GM21390 (cell line): ENCODE results near the gene CDK5RAP2.
"Not testable (repeated sequence)": the region's sequence is repeated elsewhere in the genome, so short reads cannot be mapped to it uniquely, and the experiment has no call there.

Experiments used
- ATAC-seq: cut with Tn5 transposase; IDR thresholded peaks from one replicate; pipeline ENCODE4 v1.9.1; 2021; ENCODE audit not compliant: unreplicated experiment

The CDK5RAP2 gene

DNA sequence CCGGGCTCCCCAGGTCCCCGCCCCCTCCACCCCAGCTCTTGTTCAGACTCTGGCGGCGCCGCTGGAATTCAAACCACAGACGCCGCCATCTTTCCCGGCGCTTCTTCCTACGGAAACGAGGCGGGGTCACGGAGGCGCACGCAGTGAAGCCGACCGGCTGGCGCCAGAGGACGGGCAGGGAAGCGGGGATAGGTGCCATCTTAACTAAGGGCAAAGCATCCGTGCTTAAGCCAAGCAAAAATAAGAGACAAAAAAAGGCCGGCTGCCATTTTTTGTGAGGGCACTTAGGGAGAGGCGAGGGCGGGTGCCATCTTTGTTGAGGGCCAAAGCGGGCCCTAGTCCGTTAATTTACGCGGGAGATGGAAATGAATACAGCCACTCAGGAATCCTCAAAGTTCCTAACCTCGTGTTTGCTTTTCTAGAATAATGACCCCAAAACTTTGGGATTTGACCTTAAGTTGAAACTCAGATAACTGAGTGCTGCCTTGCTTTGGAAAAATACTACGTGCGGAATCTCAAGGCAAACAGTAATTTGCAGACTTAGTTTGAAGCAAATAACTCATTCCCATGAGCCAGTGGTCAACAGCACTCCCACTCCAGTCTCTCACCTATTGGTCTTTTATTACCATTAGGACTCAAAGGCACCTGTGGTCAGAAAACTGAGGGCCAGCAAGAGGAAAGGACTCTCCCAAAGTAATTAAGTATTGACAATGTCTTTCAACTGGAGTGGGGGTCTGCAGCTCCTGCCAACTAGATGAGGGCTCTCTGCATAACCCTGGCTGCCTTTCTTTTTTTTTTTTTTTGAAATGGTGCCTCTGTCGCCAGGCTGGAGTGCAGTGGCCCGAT is at the start of gene CDK5RAP2:
TSS of gene CDK5RAP2 (minus strand) at position 117 of the 846 bp plus-strand sequence. CDS start 189 bp downstream, outside the sequence.
- ATAC-seq = peak; percentile 97

- ATAC-seq = not testable (repeated sequence)
Measured at GRCh38 chr9:120628925-120629497, 49.0 kb upstream of the CDK5RAP2 start.

GRCh38 chr9:120628207-120628924 is 48.4 kb upstream of the CDK5RAP2 start:
- ATAC-seq = no peak

DNA sequence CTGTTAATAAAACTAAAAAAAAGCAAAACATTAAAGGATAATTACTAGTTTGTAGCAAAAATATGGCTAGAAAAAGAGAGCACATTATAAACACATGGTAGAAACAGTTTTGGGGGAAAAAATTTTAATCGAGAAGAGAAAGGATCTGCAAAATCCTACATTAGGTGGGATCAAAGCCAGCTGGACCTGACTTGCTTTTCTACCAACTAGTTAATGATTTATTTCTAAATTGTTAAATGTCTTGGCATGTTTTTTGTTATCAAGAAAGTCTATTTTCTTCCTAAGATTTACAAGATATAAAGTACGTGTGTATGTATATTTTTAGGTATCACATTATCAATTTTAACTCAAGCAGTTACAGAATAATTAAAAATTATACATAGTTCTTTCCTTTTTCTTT is 47.1 kb upstream of the CDK5RAP2 start:
- no peak for ATAC-seq

- ATAC-seq = no peak
Measured at GRCh38 chr9:120626512-120626911, 46.5 kb upstream of the CDK5RAP2 start.

- no peak for ATAC-seq
Measured at GRCh38 chr9:120625222-120625621, 45.3 kb upstream of the CDK5RAP2 start.

DNA sequence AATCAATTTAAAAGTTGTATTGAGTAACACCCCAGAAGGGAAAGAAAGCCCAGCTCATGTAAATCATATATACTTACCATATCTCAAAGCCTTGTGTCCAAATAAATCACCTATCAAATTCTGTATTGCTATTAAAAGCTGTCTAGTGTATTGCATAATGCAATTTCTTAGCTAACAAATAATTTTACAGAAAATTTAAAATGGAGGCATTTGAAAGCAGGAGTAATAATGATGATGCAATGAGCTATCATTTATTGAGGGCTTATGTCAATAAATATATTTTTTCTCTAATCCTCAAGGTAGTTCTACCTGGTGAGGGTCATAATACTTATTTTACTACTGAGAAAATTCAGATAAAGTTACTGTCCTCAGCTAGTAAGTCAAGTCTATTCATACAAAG is 42.8 kb upstream of the CDK5RAP2 start:
- no peak for ATAC-seq

- ATAC-seq = no peak
Measured at GRCh38 chr9:120621941-120622340, 42.0 kb upstream of the CDK5RAP2 start.

DNA sequence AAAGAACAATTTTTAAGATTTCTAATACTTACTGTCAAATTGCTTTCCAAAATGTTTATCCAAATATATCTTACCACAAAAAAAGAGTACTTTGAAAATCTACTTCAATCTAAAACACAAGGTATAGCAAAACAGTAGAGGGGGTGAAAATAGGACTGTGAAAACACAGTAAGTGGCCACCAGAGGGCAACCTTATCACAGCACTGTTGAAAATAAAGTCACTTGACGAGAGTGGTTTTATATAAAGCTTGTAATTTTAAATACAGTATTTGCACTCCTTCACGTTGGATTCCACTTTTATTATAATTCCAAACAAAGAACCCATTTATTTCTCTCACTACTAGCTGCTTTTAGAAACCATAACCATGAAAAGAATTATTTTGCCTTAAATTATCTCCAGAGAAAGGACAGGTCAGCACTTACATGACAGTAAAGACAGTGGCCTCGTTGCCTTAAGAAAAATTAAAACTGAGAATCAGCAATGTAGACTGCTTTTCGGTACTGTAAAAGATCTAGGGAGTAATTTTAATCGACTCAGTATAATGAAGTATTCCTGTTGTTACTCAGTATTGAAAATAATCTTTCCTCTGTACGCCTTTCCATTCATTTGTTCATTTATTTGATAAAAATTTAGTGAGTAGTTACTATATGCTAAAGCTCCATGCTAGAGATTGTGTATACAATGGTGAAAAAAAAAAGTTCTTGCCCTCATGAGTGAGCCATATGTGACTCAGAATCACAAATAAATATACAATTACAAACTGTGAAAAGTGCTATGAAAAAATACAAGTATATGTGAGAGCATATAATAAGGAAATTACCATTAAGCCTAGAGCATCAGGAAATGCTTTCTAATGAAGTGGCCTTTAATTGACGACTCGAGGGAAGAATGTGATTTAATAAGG is 40.0 kb upstream of the CDK5RAP2 start:
- peak; percentile 71 for ATAC-seq

DNA sequence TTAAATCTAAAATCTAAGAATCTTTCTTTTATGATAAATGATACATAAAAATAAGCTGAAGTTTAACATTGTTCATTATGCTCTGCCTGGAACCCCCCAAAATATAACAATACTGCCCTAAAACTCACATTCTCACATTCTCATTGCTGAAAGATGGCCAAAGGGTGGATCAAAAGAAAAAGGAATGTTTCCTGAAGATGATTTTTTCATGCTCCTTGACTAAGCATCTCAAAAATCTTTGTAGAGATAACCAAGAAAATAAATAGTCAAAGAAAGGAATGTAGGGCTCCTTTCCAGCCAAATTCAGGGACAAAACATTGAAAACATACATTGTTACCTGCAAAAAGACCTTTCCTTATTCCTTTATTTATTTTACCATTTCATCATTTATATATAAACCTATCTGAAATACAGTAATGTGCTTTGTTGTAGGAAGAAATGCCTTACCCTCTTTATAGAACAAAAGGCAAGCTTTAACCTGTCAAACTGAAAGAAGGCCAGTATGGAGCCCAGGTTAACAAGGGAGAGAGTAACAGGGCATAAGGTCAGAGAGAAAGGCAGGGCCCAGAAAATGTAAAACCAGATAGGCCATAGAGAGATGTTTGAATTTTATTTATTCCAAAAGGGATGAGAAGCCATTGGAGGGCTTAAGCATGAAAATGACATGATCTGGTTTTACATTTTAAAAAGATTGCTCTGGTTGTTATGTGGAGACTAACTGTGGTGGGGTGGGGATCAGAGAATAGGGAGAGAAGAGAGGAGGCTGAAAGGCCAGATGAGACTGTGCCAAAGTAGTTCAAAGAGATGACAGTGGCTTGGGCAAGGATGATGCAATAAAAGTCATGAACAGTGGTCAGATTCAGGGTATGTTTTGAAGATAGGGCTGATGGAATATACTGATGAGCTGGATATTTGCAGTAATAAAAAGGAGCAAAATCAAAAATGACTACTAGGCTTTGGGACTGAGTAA is 37.3 kb upstream of the CDK5RAP2 start:
- no peak for ATAC-seq

- no peak for ATAC-seq
Measured at GRCh38 chr9:120612218-120612617, 32.3 kb upstream of the CDK5RAP2 start.

DNA sequence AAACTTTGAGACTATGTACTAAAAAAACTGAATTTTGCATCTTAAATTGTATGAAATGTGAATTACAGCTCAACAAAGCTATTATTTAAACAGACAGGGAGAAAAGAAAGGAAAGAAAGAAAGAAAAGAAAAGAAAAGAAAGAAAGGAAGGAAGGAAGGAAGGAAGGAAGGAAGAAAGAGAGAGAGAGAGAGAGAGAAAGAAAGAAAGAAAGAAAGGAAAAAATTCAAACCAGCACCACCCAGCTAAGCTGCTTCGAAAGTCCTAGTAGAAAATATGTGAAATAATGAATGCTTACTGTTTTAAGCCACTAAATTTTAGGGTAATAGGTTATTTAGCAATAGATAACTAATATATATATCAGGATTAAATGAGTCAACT is 31.7 kb upstream of the CDK5RAP2 start:
- ATAC-seq = no peak

DNA sequence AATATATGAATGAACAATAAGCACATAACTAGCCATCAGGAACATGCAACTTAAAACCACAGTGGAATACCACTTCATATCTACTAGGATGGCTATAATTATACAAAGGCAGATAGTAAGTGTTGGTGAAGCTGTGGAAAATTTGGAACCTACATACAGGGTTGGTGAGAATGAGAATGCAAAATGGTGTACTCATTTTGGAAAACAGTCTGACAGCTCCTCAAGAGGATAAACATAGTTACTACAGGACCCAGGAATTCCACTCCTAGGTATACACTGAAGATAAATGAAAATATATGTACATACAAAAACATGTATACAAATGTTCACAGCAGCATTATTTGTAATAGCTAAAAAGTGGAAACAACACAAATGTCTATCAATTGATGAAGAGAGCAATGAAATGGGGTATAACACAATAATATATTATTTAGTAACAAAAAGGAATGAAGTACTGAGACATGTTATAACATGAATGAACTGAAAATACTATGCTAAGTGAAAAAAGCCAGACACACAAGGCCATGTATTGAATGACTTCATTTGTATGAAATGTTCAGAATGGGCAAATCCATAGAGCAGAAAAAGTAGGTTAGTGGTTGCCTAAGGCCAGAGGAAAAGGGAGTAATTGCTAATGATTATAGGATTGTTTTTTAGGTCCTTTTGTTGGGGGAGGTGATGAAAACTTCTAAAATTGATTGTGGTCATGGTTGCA is 31.2 kb upstream of the CDK5RAP2 start:
- ATAC-seq = no peak

DNA sequence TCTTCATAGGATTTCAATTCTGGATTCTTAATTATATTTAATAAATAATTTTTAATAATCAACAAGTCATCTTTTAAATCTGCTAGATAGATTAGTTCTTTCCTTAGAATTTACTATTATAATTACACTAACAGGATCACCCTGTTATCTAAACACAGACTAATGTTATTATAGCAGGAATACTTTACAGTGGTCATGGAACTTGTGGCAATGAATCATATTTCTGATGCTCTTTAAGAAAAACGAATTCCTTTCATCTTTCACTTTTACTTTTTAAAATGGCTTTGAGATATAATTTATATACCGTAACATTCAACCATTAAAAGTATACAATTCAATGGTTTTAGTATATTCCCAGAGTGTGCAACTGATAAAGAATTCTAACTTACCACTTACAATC is 29.7 kb upstream of the CDK5RAP2 start:
- no peak for ATAC-seq

- no peak for ATAC-seq
Measured at GRCh38 chr9:120608421-120608820, 28.5 kb upstream of the CDK5RAP2 start.

- ATAC-seq = no peak
Measured at GRCh38 chr9:120603591-120603990, 23.6 kb upstream of the CDK5RAP2 start.

- ATAC-seq = no peak
Measured at GRCh38 chr9:120603010-120603409, 23.0 kb upstream of the CDK5RAP2 start.

- no peak for ATAC-seq
Measured at GRCh38 chr9:120593955-120594277, 13.9 kb upstream of the CDK5RAP2 start.

DNA sequence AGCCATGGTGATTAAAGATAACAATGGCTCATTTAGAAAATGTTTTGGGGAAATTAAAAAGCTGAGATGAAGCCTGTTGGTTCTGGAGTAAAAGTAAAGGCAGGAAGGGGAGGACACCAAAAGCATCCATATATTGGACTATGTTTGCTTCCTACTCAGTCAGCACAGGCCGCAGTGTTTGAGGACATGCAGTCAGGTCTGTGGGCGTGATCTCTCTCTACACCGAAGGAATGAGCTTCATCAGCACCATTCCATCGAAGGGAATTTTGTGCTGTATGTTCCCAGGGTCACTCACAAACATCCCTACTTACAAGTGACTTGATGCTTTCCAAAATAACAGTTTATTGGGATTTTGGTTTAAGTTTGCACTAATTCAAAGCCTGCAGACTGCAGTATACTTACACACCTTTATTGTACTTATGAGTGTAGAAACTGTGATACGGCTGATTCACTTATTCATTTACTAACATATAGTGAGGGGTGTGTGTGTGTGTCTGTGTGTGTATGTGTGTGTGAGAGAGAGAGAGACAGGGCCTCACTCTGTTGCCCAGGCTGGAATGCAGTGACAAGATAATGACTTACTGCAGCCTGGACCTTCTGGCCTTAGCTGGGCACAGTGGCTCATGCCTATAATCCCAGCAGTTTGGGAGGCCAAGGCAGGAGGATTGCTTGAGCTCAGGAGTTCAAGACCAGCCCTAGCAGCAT is 13.4 kb upstream of the CDK5RAP2 start:
- no peak for ATAC-seq
